HG03575 (cell line): ENCODE results near the gene MDM4.
A peak's percentile ranks its signal among the peaks of the same experiment; 100 is the strongest.
"Not testable (repeated sequence)": the region's sequence is repeated elsewhere in the genome, so short reads cannot be mapped to it uniquely, and the experiment has no call there.

Experiments used
- ATAC-seq: cut with Tn5 transposase; IDR thresholded peaks from one replicate; pipeline ENCODE4 v1.9.1; 2021; ENCODE audit not compliant: unreplicated experiment, insufficient number of reproducible peaks, low FRiP score; ENCODE audit errors: extremely low read depth

MDM4 gene

GRCh38 chr1:204548265-204548664 lies 32.1 kb downstream of the MDM4 start:
- no peak for ATAC-seq

- ATAC-seq, result no peak
Observed at GRCh38 chr1:204549313-204549712, 33.1 kb downstream of the MDM4 start.

- ATAC-seq, result no peak
Observed at GRCh38 chr1:204550926-204551325, 34.7 kb downstream of the MDM4 start.

GRCh38 chr1:204556458-204557052 lies 40.3 kb downstream of the MDM4 start:
- ATAC-seq, result no peak

- no peak for ATAC-seq
Observed at GRCh38 chr1:204558467-204558866, 42.3 kb downstream of the MDM4 start.

- ATAC-seq, result not testable (repeated sequence)
Observed at GRCh38 chr1:204560002-204560401, 43.8 kb downstream of the MDM4 start.

GRCh38 chr1:204560590-204561150 lies 44.5 kb downstream of the MDM4 start:
- no peak for ATAC-seq

GRCh38 chr1:204562075-204562990 lies 46.1 kb downstream of the MDM4 start:
- no peak for ATAC-seq

GRCh38 chr1:204563307-204563706 lies 47.1 kb downstream of the MDM4 start:
- ATAC-seq, result no peak

GRCh38 chr1:204563780-204564179 lies 47.6 kb downstream of the MDM4 start:
- ATAC-seq, result no peak

GRCh38 chr1:204564835-204565234 lies 48.6 kb downstream of the MDM4 start:
- ATAC-seq, result peak; percentile 52

GRCh38 chr1:204565617-204566582 lies 49.7 kb downstream of the MDM4 start:
- ATAC-seq, result no peak

- ATAC-seq, result no peak
Observed at GRCh38 chr1:204566583-204566955, 50.4 kb downstream of the MDM4 start.

- ATAC-seq, result no peak
Observed at GRCh38 chr1:204567071-204567470, 50.9 kb downstream of the MDM4 start.

- no peak for ATAC-seq
Observed at GRCh38 chr1:204568576-204569315, 52.5 kb downstream of the MDM4 start.

- ATAC-seq, result no peak
Observed at GRCh38 chr1:204569478-204569877, 53.3 kb downstream of the MDM4 start.

- ATAC-seq, result not testable (repeated sequence)
Observed at GRCh38 chr1:204570021-204570420, 53.8 kb downstream of the MDM4 start.

- ATAC-seq, result no peak
Observed at GRCh38 chr1:204571128-204571527, 54.9 kb downstream of the MDM4 start.
